Vagina (tissue), 2 donors: Measurements from ENCODE around the gene SLC38A5.
"Not testable (repeated sequence)": the region's sequence is repeated elsewhere in the genome, so short reads cannot be mapped to it uniquely, and the experiment has no call there.

ENCODE experiments used
- POLR2A ChIP-seq, 2 donors: fragments of 450-650 bp; IDR thresholded peaks; one replicate each; pipeline ENCODE4 v1.6.1; 2017; ENCODE audit warnings: antibody characterized with exemption in 2 of 2, mild to moderate bottlenecking in 2 of 2, moderate library complexity in 2 of 2
- TF ChIP-seq, protein P1 (sequence below), 3 experiments: fragments of 450-650 bp in 2 of 3; fragments of 200-600 bp in 1 of 3; sonication (generic) in 1 of 3; IDR thresholded peaks; one replicate each; pipeline ENCODE4 v1.5.1; 2017 to 2019; ENCODE audit warnings: antibody characterized with exemption in 3 of 3, mild to moderate bottlenecking in 2 of 3, moderate library complexity in 2 of 3

DNA sequence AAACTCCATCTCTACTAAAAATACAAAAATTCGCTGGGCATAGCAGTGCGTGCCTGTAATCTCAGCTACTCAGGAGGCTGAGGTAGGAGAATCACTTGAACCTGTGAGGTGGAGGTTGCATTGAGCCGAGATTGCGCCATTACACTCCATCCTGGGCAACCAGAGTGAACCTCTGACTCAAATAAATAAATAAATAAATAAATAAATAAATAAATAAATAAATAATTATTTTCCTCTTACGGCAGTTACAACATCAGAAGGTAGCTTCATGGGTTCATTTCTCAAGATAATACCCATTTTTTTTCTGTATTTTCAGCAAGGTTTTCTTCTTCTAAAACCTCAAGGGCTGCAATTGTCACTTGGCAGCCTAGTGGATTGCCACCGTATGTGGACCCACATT is 22.9 kb downstream of the SLC38A5 start:
- TF ChIP-seq, protein P1, sequence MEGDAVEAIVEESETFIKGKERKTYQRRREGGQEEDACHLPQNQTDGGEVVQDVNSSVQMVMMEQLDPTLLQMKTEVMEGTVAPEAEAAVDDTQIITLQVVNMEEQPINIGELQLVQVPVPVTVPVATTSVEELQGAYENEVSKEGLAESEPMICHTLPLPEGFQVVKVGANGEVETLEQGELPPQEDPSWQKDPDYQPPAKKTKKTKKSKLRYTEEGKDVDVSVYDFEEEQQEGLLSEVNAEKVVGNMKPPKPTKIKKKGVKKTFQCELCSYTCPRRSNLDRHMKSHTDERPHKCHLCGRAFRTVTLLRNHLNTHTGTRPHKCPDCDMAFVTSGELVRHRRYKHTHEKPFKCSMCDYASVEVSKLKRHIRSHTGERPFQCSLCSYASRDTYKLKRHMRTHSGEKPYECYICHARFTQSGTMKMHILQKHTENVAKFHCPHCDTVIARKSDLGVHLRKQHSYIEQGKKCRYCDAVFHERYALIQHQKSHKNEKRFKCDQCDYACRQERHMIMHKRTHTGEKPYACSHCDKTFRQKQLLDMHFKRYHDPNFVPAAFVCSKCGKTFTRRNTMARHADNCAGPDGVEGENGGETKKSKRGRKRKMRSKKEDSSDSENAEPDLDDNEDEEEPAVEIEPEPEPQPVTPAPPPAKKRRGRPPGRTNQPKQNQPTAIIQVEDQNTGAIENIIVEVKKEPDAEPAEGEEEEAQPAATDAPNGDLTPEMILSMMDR (IDR thresholded peaks at IDR 0.05), result not testable (repeated sequence)
- TF ChIP-seq POLR2A (IDR thresholded peaks at IDR 0.05), result not testable (repeated sequence)
